Astrocyte of the spinal cord (primary cell): ENCODE results near the gene ITGB8.
"Not testable (repeated sequence)": the region's sequence is repeated elsewhere in the genome, so short reads cannot be mapped to it uniquely, and the experiment has no call there.

ENCODE experiments used
- DNase-seq: peaks from one replicate; pipeline ENCODE4 v3.0.0; 2011; ENCODE audit warnings: low read depth, low spot score
- H3K4me3 ChIP-seq: 2 replicates; pipeline ENCODE4 v1.5.1; 2011; ENCODE audit warnings: low read depth, mild to moderate bottlenecking, low read length, moderate library complexity
- CTCF ChIP-seq: IDR thresholded peaks from 2 replicates; pipeline ENCODE4 v1.5.1; 2012; ENCODE audit warnings: low read depth, mild to moderate bottlenecking, low read length, inconsistent platforms
- in situ Hi-C: cut with HindIII; loops from 2 replicates; pipeline ENCODE4 v1.10.0; 2017; ENCODE audit warnings: low sequenced_read_pairs

Gene ITGB8

GRCh38 chr7:20383351-20383750 lies 52.7 kb downstream of the ITGB8 start:
- no peak for DNase-seq
- in situ Hi-C loops: no loop called here
- no peak overlapping the region for H3K4me3 ChIP-seq
- TF ChIP-seq CTCF: no peak

- no peak for TF ChIP-seq CTCF
These were observed 54.4 kb downstream of the ITGB8 start for GRCh38 chr7:20385126-20385525.

GRCh38 chr7:20388084-20388483 lies 57.4 kb downstream of the ITGB8 start:
- no peak for DNase-seq
- H3K4me3 ChIP-seq: no peak overlapping the region
- no peak for TF ChIP-seq CTCF
- in situ Hi-C loops: no loop called here

More at GRCh38 chr7:20385126-20385525, 54.4 kb downstream of the ITGB8 start:
- in situ Hi-C loops: no loop called here
- peak; percentile 81 for DNase-seq
- no peak overlapping the region for H3K4me3 ChIP-seq

GRCh38 chr7:20389192-20389591 lies 58.5 kb downstream of the ITGB8 start:
- in situ Hi-C loops, H3K4me3 ChIP-seq, DNase-seq: not testable (repeated sequence)

- no peak for TF ChIP-seq CTCF
- DNase-seq: no peak
- in situ Hi-C loops: no loop called here
- H3K4me3 ChIP-seq: no peak overlapping the region
These were observed 62.4 kb downstream of the ITGB8 start for GRCh38 chr7:20393021-20393610.

- in situ Hi-C loops: no loop called here
- no peak for TF ChIP-seq CTCF
- H3K4me3 ChIP-seq: no peak overlapping the region
- no peak for DNase-seq
These were observed 62.9 kb downstream of the ITGB8 start for GRCh38 chr7:20393616-20394015.

GRCh38 chr7:20394284-20394683 lies 63.6 kb downstream of the ITGB8 start:
- no peak overlapping the region for H3K4me3 ChIP-seq
- DNase-seq: no peak
- in situ Hi-C loops: no loop called here
- no peak for TF ChIP-seq CTCF
